ENCODE measurements around the gene MMP15.

MMP15 gene

GRCh38 chr16:58046054-58046881, 20.7 kb downstream of the MMP15 start:
- in situ Hi-C loops (cut with HindIII; ENCODE audit: low pct_unique_long_range_greater_than_20kb, low sequenced_read_pairs), result no loop called here
- DNase-seq (ENCODE audit: low read depth in 1 of 2, low spot score in 1 of 2), result no peak
- no peak for TF ChIP-seq JUND (IDR thresholded peaks at IDR 0.05; ENCODE audit: low read depth)

DNA sequence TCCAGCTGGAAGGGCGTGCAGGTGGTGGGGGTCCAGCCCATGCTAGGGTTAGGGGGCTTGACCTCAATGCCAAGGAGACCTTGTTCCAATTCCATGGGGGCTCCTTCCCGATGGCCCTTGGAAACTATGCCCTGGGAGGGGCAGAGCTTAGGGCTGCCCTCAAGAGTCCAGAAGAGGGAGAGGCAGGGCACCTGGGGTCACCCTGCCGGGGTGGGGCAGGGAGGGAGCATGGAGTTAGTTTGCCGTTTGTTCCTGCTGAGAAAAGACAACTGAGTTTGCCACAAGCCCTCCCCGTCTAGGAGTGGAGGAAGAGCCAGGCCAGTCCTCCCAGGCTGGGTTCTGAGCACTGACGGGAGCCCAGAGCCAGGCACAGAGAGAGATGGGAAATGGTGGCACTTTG, 21.4 kb downstream of the MMP15 start:
- DNase-seq (ENCODE audit: low read depth in 1 of 2, low spot score in 1 of 2), result no peak
- no peak for TF ChIP-seq JUND (IDR thresholded peaks at IDR 0.05; ENCODE audit: low read depth)
- in situ Hi-C loops (cut with HindIII; ENCODE audit: low pct_unique_long_range_greater_than_20kb, low sequenced_read_pairs), result no loop called here

GRCh38 chr16:58047557-58048348, 22.2 kb downstream of the MMP15 start:
- no peak for TF ChIP-seq JUND (IDR thresholded peaks at IDR 0.05; ENCODE audit: low read depth)
- in situ Hi-C loops (cut with HindIII; ENCODE audit: low pct_unique_long_range_greater_than_20kb, low sequenced_read_pairs), result no loop called here
- DNase-seq (ENCODE audit: low read depth in 1 of 2, low spot score in 1 of 2), result no peak

GRCh38 chr16:58048494-58049231, 23.1 kb downstream of the MMP15 start:
- no peak for DNase-seq (ENCODE audit: low read depth in 1 of 2, low spot score in 1 of 2)
- TF ChIP-seq JUND (IDR thresholded peaks at IDR 0.05; ENCODE audit: low read depth), result no peak
- in situ Hi-C loops (cut with HindIII; ENCODE audit: low pct_unique_long_range_greater_than_20kb, low sequenced_read_pairs), result no loop called here

DNA sequence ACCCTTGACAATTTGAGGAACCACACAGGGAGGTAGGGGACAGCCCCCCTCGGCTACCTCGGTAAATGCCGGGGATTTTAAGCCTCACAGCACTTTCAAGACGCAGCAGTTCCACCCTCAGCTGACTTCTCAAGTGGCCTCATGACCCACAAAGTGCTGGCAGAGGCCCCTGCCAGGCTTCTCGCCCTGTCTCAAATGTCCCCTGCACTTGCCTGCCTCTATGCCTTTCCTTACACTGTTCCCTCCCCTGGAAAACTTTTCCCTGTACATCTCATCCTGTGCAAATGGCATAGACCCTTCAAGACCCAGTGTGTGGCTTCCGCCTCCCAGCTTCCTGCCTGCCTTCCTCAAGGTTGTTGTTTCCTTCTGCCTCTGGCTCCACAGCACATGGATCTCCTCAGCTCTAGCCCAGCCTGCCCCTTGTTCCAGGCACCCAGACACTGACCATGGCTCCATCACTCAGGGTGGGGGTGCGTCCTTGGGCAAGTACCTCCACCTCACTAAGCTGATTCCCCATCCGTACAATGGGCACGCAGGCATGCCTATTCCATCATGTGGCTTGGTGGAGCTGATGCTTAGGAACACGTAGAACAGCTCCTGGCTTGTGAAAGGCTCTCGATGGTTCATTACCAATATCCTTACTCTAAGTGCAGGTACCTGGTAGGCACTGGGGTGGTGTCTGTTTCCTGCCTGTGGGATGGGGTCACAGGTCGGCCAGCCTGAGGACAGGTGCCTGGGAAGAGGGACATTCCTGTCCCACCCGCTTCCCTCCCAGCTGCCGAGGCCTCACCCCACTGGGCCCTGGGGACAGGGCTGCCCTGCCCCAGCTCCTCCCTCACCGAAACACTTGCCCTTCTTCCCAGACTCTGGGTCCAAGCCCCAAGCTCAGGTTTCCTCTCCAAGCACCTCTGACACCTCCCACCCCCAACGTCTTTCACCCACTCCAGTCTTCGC, 24.0 kb downstream of the MMP15 start:
- in situ Hi-C loops (cut with HindIII; ENCODE audit: low pct_unique_long_range_greater_than_20kb, low sequenced_read_pairs), result no loop called here
- no peak for TF ChIP-seq JUND (IDR thresholded peaks at IDR 0.05; ENCODE audit: low read depth)
- no peak for DNase-seq (ENCODE audit: low read depth in 1 of 2, low spot score in 1 of 2)

GRCh38 chr16:58051296-58051695, 25.7 kb downstream of the MMP15 start:
- no peak for TF ChIP-seq JUND (IDR thresholded peaks at IDR 0.05; ENCODE audit: low read depth)
- DNase-seq (ENCODE audit: low read depth in 1 of 2, low spot score in 1 of 2), result no peak
- in situ Hi-C loops (cut with HindIII; ENCODE audit: low pct_unique_long_range_greater_than_20kb, low sequenced_read_pairs), result no loop called here

- in situ Hi-C loops (cut with HindIII; ENCODE audit: low pct_unique_long_range_greater_than_20kb, low sequenced_read_pairs), result no loop called here
- DNase-seq (ENCODE audit: low read depth in 1 of 2, low spot score in 1 of 2), result no peak
- TF ChIP-seq JUND (IDR thresholded peaks at IDR 0.05; ENCODE audit: low read depth), result no peak
Observed at GRCh38 chr16:58051821-58052603, 26.5 kb downstream of the MMP15 start.

DNA sequence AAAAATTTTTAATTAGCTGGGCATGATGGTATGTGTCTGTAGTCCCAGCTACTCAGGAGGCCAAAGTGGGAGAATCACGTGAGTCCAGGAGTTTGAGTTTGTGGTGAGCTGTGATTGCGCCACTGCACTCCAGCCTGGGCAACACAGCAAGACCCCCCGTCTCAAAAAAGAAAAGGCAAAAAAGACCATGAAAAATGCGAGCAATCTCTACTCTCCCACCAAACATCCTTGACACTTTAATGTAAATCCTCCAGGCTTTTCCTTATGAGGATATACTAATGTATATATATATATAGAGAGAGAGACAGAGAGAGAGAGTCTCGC, 28.1 kb downstream of the MMP15 start:
- DNase-seq (ENCODE audit: low read depth in 1 of 2, low spot score in 1 of 2), result no peak
- in situ Hi-C loops (cut with HindIII; ENCODE audit: low pct_unique_long_range_greater_than_20kb, low sequenced_read_pairs), result no loop called here
- TF ChIP-seq JUND (IDR thresholded peaks at IDR 0.05; ENCODE audit: low read depth), result no peak

DNA sequence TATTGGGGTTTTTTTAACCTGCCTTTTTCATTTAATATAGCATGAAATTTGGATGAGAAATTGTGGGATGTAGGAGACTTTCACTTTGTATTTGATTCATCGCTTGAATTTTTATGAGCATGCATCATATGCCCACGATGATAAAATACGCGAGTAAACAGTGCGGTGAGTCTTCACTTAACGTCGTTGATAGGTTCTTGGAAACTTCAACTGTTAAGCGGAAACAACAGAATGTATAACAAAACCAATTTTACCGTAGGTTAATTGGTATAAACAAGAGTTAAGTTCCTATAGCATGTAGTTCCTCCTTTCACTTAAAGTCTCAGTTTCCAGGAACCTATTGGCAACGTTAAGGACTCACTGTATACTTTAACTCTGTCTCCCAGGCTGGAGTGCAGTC, 28.7 kb downstream of the MMP15 start:
- TF ChIP-seq JUND (IDR thresholded peaks at IDR 0.05; ENCODE audit: low read depth), result no peak
- in situ Hi-C loops (cut with HindIII; ENCODE audit: low pct_unique_long_range_greater_than_20kb, low sequenced_read_pairs), result no loop called here
- DNase-seq (ENCODE audit: low read depth in 1 of 2, low spot score in 1 of 2), result no peak

DNA sequence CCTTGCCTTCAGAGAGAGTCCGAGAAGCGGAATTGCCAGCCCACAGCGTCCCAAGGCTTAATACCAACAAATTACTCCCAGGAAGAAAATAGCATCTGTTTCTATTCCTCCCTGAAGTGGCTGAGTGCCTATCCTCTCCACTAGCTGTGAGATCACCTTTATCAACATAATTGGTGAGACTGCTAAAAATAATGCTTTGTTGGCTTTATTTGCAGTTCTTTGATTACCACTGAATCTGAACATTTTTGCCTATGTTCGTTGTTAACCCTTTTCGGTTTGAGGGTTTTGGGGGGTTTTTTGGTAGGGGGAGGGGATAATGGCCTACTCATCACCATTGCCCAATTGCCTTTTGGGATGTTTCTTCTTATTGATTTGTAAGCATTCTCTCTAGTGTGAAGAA, 31.0 kb downstream of the MMP15 start:
- no peak for TF ChIP-seq JUND (IDR thresholded peaks at IDR 0.05; ENCODE audit: low read depth)
- no peak for DNase-seq (ENCODE audit: low read depth in 1 of 2, low spot score in 1 of 2)
- in situ Hi-C loops (cut with HindIII; ENCODE audit: low pct_unique_long_range_greater_than_20kb, low sequenced_read_pairs), result no loop called here

- in situ Hi-C loops (cut with HindIII; ENCODE audit: low pct_unique_long_range_greater_than_20kb, low sequenced_read_pairs), result no loop called here
Observed at GRCh38 chr16:58057121-58057520, 31.6 kb downstream of the MMP15 start.

More at GRCh38 chr16:58057121-58057520, 31.6 kb downstream of the MMP15 start:
- no peak for DNase-seq (ENCODE audit: low read depth in 1 of 2, low spot score in 1 of 2)
- TF ChIP-seq JUND (IDR thresholded peaks at IDR 0.05; ENCODE audit: low read depth), result no peak

Measured in T47D (cell line).